ENCODE measurements around the gene FMNL2. TPM values are rescaled to one million over a fixed set of nuclear protein-coding genes. Genes with fewer than 3 reads are reported as not detected.

The FMNL2 gene
- polyA plus RNA-seq, 1 donor, result 35.3 TPM

DNA sequence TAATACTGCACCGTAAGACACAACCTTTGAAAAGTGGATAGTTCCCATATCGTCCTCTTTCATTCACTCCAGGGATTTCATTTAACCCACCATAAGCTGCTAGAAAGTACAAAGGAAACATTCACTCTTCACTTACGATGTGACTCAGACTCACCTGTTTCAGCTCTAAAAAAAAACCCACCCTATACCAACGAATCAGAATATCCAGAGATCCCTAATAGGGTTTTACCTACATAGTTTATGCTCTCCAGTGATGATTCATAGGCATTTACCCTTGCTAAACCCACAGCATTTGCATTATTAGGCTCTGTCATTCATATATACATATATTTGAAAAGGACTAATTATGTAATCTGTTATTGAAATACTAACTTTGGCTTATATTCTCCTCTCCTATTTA lies 322.1 kb downstream of the FMNL2 start:
- H3K27ac ChIP-seq (ENCODE audit: low read length), result no peak overlapping the region
- H3K27me3 ChIP-seq (ENCODE audit: control insufficient read depth, insufficient read depth, low read length), result no peaks in the 10 kb centered on the region
- WGBS (ENCODE audit: insufficient coverage, low lambda C conversion rate), result 100% methylated on average over 2 of the region's 4 CpGs
- H3K4me3 ChIP-seq (ENCODE audit: low read length), result no peak overlapping the region
- peaks cover 53% of the 10 kb centered on the region for H3K36me3 ChIP-seq (ENCODE audit: control insufficient read depth, insufficient read depth, low read length)
- H3K4me1 ChIP-seq (ENCODE audit: control insufficient read depth, insufficient read depth, low read length), result no peaks in the 10 kb centered on the region
- no peaks in the 10 kb centered on the region for H3K9me3 ChIP-seq (ENCODE audit: control insufficient read depth, low read depth, low read length)
- DNase-seq, result no peak

GRCh38 chr2:152658221-152658620 lies 323.2 kb downstream of the FMNL2 start:
- Histone ChIP-seq H3K27me3 (ENCODE audit: control insufficient read depth, insufficient read depth, low read length) (no peaks in the 10 kb centered on the region), H3K36me3 (ENCODE audit: control insufficient read depth, insufficient read depth, low read length) (peaks cover 60% of the 10 kb centered on the region), H3K9me3 (ENCODE audit: control insufficient read depth, low read depth, low read length) (no peaks in the 10 kb centered on the region), H3K4me3 (ENCODE audit: low read length) (no peak overlapping the region), H3K4me1 (ENCODE audit: control insufficient read depth, insufficient read depth, low read length) (no peaks in the 10 kb centered on the region), H3K27ac (ENCODE audit: low read length) (no peak overlapping the region)
- DNase-seq, result no peak
- WGBS (ENCODE audit: insufficient coverage, low lambda C conversion rate), result 100% methylated on average over 1 of the region's 1 CpG

DNA sequence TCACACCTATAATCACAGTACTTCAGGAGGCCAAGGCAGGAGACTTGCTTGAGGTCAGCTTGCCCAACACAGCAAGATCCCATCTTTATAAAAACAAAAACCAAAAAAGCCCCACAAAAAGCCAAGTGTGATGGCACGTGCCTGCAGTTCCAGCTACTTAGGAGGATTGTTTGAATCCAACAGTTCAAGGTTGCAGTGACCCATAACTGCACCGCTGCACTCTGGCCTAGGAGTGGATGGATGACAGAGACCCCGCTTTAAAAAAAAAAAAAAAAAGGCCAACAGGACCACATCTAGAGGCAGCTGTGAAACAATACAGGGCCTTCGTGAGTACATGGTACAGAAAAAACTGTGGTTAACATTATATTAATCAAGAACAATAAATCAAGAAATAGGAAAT lies 326.1 kb downstream of the FMNL2 start:
- 100% methylated on average over 1 of the region's 4 CpGs for WGBS (ENCODE audit: insufficient coverage, low lambda C conversion rate)
- no peaks in the 10 kb centered on the region for H3K4me1 ChIP-seq (ENCODE audit: control insufficient read depth, insufficient read depth, low read length)
- DNase-seq, result no peak
- H3K27ac ChIP-seq (ENCODE audit: low read length), result no peak overlapping the region
- no peaks in the 10 kb centered on the region for H3K27me3 ChIP-seq (ENCODE audit: control insufficient read depth, insufficient read depth, low read length)
- no peak overlapping the region for H3K4me3 ChIP-seq (ENCODE audit: low read length)
- H3K36me3 ChIP-seq (ENCODE audit: control insufficient read depth, insufficient read depth, low read length), result peaks cover 72% of the 10 kb centered on the region
- H3K9me3 ChIP-seq (ENCODE audit: control insufficient read depth, low read depth, low read length), result no peaks in the 10 kb centered on the region

DNA sequence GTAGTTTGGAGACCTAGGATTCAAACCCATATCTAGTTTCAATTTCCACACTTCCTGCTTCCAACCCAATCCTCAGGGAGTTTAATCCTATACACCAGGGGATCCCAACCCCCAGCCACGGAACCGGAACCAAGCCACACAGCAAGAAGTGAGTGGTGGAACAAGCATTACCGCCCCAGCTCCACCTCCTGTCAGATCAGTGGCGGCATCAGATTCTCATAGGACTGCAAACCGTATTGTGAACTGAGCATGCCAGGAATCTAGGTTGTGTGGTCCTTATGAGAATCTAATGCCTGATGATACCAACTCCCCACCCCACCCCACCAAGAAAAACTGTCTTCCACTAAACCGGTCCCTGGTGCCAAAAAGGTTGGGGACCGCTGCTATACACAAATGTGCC lies 329.8 kb downstream of the FMNL2 start:
- H3K27ac ChIP-seq (ENCODE audit: low read length), result no peak overlapping the region
- no peak for DNase-seq
- no peaks in the 10 kb centered on the region for H3K27me3 ChIP-seq (ENCODE audit: control insufficient read depth, insufficient read depth, low read length)
- no CpG with 5 or more reads among the region's 7 CpGs for WGBS (ENCODE audit: insufficient coverage, low lambda C conversion rate)
- H3K9me3 ChIP-seq (ENCODE audit: control insufficient read depth, low read depth, low read length), result no peaks in the 10 kb centered on the region
- no peak overlapping the region for H3K4me3 ChIP-seq (ENCODE audit: low read length)
- H3K4me1 ChIP-seq (ENCODE audit: control insufficient read depth, insufficient read depth, low read length), result no peaks in the 10 kb centered on the region
- H3K36me3 ChIP-seq (ENCODE audit: control insufficient read depth, insufficient read depth, low read length), result peaks cover 74% of the 10 kb centered on the region

- H3K27me3 ChIP-seq (ENCODE audit: control insufficient read depth, insufficient read depth, low read length), result no peaks in the 10 kb centered on the region
- 100% methylated on average over 3 of the region's 4 CpGs for WGBS (ENCODE audit: insufficient coverage, low lambda C conversion rate)
- H3K9me3 ChIP-seq (ENCODE audit: control insufficient read depth, low read depth, low read length), result no peaks in the 10 kb centered on the region
- H3K27ac ChIP-seq (ENCODE audit: low read length), result no peak overlapping the region
- DNase-seq, result no peak
- H3K4me3 ChIP-seq (ENCODE audit: low read length), result no peak overlapping the region
- peaks cover 41% of the 10 kb centered on the region for H3K36me3 ChIP-seq (ENCODE audit: control insufficient read depth, insufficient read depth, low read length)
- H3K4me1 ChIP-seq (ENCODE audit: control insufficient read depth, insufficient read depth, low read length), result no peaks in the 10 kb centered on the region
These were observed 339.4 kb downstream of the FMNL2 start for GRCh38 chr2:152674334-152674733.

- Histone ChIP-seq H3K36me3 (ENCODE audit: control insufficient read depth, insufficient read depth, low read length) (peaks cover 42% of the 10 kb centered on the region), H3K27ac (ENCODE audit: low read length) (no peak overlapping the region), H3K9me3 (ENCODE audit: control insufficient read depth, low read depth, low read length) (no peaks in the 10 kb centered on the region), H3K27me3 (ENCODE audit: control insufficient read depth, insufficient read depth, low read length) (no peaks in the 10 kb centered on the region), H3K4me3 (ENCODE audit: low read length) (no peak overlapping the region), H3K4me1 (ENCODE audit: control insufficient read depth, insufficient read depth, low read length) (no peaks in the 10 kb centered on the region)
- no CpG with 5 or more reads among the region's 3 CpGs for WGBS (ENCODE audit: insufficient coverage, low lambda C conversion rate)
- no peak for DNase-seq
These were observed 341.5 kb downstream of the FMNL2 start for GRCh38 chr2:152676461-152676860.

DNA sequence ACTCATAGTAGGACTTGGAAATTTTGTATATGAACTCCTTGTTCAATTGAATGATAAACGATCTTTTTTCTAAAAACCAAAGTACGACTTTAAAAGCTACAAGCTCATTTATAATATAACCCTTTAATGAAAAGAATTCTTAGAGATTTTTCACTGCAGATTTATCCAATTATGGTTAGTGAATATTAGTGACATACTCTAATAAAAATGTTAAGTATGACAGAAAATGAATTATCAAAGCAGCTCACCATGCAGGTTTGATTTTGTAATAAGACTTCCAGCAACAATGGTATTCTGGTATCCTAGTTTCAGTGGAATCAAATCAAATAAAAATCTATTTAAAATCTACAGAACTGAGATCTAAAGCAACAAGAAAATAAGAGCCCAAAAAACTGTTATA lies 343.8 kb downstream of the FMNL2 start:
- Histone ChIP-seq H3K4me3 (ENCODE audit: low read length) (no peak overlapping the region), H3K27me3 (ENCODE audit: control insufficient read depth, insufficient read depth, low read length) (no peaks in the 10 kb centered on the region), H3K36me3 (ENCODE audit: control insufficient read depth, insufficient read depth, low read length) (peaks cover 41% of the 10 kb centered on the region), H3K4me1 (ENCODE audit: control insufficient read depth, insufficient read depth, low read length) (no peaks in the 10 kb centered on the region), H3K9me3 (ENCODE audit: control insufficient read depth, low read depth, low read length) (no peaks in the 10 kb centered on the region), H3K27ac (ENCODE audit: low read length) (no peak overlapping the region)
- no peak for DNase-seq
- 94% methylated on average over 2 of the region's 2 CpGs for WGBS (ENCODE audit: insufficient coverage, low lambda C conversion rate)

GRCh38 chr2:152682663-152683062 lies 347.7 kb downstream of the FMNL2 start:
- peaks cover 20% of the 10 kb centered on the region for H3K36me3 ChIP-seq (ENCODE audit: control insufficient read depth, insufficient read depth, low read length)
- no CpG with 5 or more reads among the region's 9 CpGs for WGBS (ENCODE audit: insufficient coverage, low lambda C conversion rate)

DNA sequence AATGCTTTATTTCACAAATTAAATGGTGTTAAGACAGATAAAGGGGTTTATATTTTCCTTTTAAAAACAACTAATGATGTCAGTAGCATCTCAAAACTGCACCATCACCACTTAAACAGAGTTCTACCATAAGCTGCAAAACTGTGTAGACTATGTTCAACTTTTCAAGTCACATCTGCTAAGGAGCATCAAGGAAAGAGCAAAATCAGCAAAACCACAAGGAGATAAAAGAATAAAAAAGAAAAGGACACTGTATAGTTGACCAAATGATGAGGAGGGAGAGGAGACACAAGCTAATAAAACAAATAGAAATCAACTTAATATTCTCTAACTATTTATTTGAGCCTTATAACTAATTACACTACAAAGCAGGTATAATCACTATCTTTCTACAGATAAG lies 348.4 kb downstream of the FMNL2 start:
- no peak for DNase-seq
- H3K9me3 ChIP-seq (ENCODE audit: control insufficient read depth, low read depth, low read length), result no peaks in the 10 kb centered on the region
- H3K27ac ChIP-seq (ENCODE audit: low read length), result no peak overlapping the region
- H3K27me3 ChIP-seq (ENCODE audit: control insufficient read depth, insufficient read depth, low read length), result no peaks in the 10 kb centered on the region
- peaks cover 23% of the 10 kb centered on the region for H3K36me3 ChIP-seq (ENCODE audit: control insufficient read depth, insufficient read depth, low read length)
- H3K4me1 ChIP-seq (ENCODE audit: control insufficient read depth, insufficient read depth, low read length), result no peaks in the 10 kb centered on the region
- no peak overlapping the region for H3K4me3 ChIP-seq (ENCODE audit: low read length)

More at GRCh38 chr2:152682663-152683062, 347.7 kb downstream of the FMNL2 start:
- Histone ChIP-seq H3K27ac (ENCODE audit: low read length) (no peak overlapping the region), H3K9me3 (ENCODE audit: control insufficient read depth, low read depth, low read length) (no peaks in the 10 kb centered on the region), H3K4me3 (ENCODE audit: low read length) (no peak overlapping the region), H3K27me3 (ENCODE audit: control insufficient read depth, insufficient read depth, low read length) (no peaks in the 10 kb centered on the region), H3K4me1 (ENCODE audit: control insufficient read depth, insufficient read depth, low read length) (no peaks in the 10 kb centered on the region)
- no peak for DNase-seq

GRCh38 chr2:152686321-152686720 lies 351.3 kb downstream of the FMNL2 start:
- H3K4me3 ChIP-seq (ENCODE audit: low read length), result no peak overlapping the region
- DNase-seq, result no peak
- H3K36me3 ChIP-seq (ENCODE audit: control insufficient read depth, insufficient read depth, low read length), result peaks cover 11% of the 10 kb centered on the region
- H3K27me3 ChIP-seq (ENCODE audit: control insufficient read depth, insufficient read depth, low read length), result no peaks in the 10 kb centered on the region
- H3K4me1 ChIP-seq (ENCODE audit: control insufficient read depth, insufficient read depth, low read length), result no peaks in the 10 kb centered on the region
- H3K27ac ChIP-seq (ENCODE audit: low read length), result no peak overlapping the region
- no peaks in the 10 kb centered on the region for H3K9me3 ChIP-seq (ENCODE audit: control insufficient read depth, low read depth, low read length)

GRCh38 chr2:152693033-152693432 lies 358.1 kb downstream of the FMNL2 start:
- H3K9me3 ChIP-seq (ENCODE audit: control insufficient read depth, low read depth, low read length), result no peaks in the 10 kb centered on the region
- no peak overlapping the region for H3K4me3 ChIP-seq (ENCODE audit: low read length)
- no peak overlapping the region for H3K27ac ChIP-seq (ENCODE audit: low read length)
- DNase-seq, result no peak
- peaks cover 18% of the 10 kb centered on the region for H3K36me3 ChIP-seq (ENCODE audit: control insufficient read depth, insufficient read depth, low read length)
- H3K27me3 ChIP-seq (ENCODE audit: control insufficient read depth, insufficient read depth, low read length), result no peaks in the 10 kb centered on the region
- no CpG with 5 or more reads among the region's 4 CpGs for WGBS (ENCODE audit: insufficient coverage, low lambda C conversion rate)
- no peaks in the 10 kb centered on the region for H3K4me1 ChIP-seq (ENCODE audit: control insufficient read depth, insufficient read depth, low read length)

Measured in large intestine (tissue), 3 donors.